AG04449 (cell line): Measurements from ENCODE around the gene PODNL1.

Source experiments
- CTCF ChIA-PET: fragments of 350-600 bp; formaldehyde crosslinking; extraction: SDS; loops from one replicate; lab custom pipeline; 2021; ENCODE audit warnings: antibody characterized with exemption; lab: Yijun Ruan, JAX
- POLR2A ChIA-PET: fragments of 400-600, 350-600 bp; formaldehyde crosslinking; extraction: SDS; loops from one replicate; lab custom pipeline; 2020; ENCODE audit warnings: antibody characterized with exemption, inconsistent platforms; lab: Yijun Ruan, JAX
- DNase-seq: peaks from one replicate; pipeline ENCODE4 v3.0.0-alpha.2; 2010; ENCODE audit warnings: low read depth, low spot score
- H3K4me3 ChIP-seq: 2 replicates; pipeline ENCODE4 v1.5.1; 2011; ENCODE audit warnings: low read depth, mild to moderate bottlenecking, control low read depth, low read length
- CTCF ChIP-seq: IDR thresholded peaks from one replicate; pipeline ENCODE4 v1.5.1; 2011; ENCODE audit warnings: mild to moderate bottlenecking, moderate library complexity, low read length, control low read depth, inconsistent platforms; ENCODE audit not compliant: insufficient read depth; ENCODE audit errors: missing control alignments

The PODNL1 gene

GRCh38 chr19:13951043-13951442, 12.8 kb upstream of the PODNL1 start:
- POLR2A ChIA-PET, result interaction anchor here (1.0 kb wide), 1 partner anchor 12 kb away, joined by 3 read pairs; the partner anchor contains the start of gene PODNL1
- no peak for TF ChIP-seq CTCF
- no peak for DNase-seq
- CTCF ChIA-PET, result interaction anchor here (0.7 to 2.0 kb wide), 2 partner anchors 13 to 70 kb away, joined by 3 to 6 read pairs; partner anchors contain the start of gene PODNL1
- H3K4me3 ChIP-seq, result no peak overlapping the region

- CTCF ChIA-PET, result no interaction called here
- POLR2A ChIA-PET, result interaction anchor here (0.6 kb wide), 1 partner anchor 54 kb away, joined by 4 read pairs; no protein-coding TSS in a partner anchor
- DNase-seq, result no peak
- TF ChIP-seq CTCF, result no peak
- no peak overlapping the region for H3K4me3 ChIP-seq
Measured at GRCh38 chr19:13946414-13946813, 8.2 kb upstream of the PODNL1 start.

- TF ChIP-seq CTCF, result no peak
- ChIA-PET POLR2A (no interaction called here), CTCF (interaction anchor here (1.2 to 1.5 kb wide), 2 partner anchors 131 to 133 kb away, joined by 3 read pairs; no protein-coding TSS in a partner anchor)
- no peak overlapping the region for H3K4me3 ChIP-seq
- no peak for DNase-seq
Measured at GRCh38 chr19:13942023-13942684, 3.9 kb upstream of the PODNL1 start.

GRCh38 chr19:13937479-13938300, 527 bp downstream of the PODNL1 start:
- DNase-seq, result no peak
- H3K4me3 ChIP-seq, result peak overlapping the region; percentile 68
- TF ChIP-seq CTCF, result no peak
- ChIA-PET POLR2A (interaction anchor here (0.7 to 1.4 kb wide), 5 partner anchors 8 to 65 kb away, joined by 3 to 7 read pairs (median 3); partner anchors contain the start of gene DCAF15), CTCF (interaction anchor here (1.0 to 1.9 kb wide), 9 partner anchors 9 to 140 kb away, joined by 3 to 11 read pairs (median 5); partner anchors contain the start of genes DCAF15 and IL27RA)

GRCh38 chr19:13935765-13936510, 2.3 kb downstream of the PODNL1 start:
- DNase-seq, result no peak
- TF ChIP-seq CTCF, result no peak
- ChIA-PET CTCF (no interaction called here), POLR2A (no interaction called here)
- no peak overlapping the region; the same call in 1 of the 2 replicates for H3K4me3 ChIP-seq
